ENCODE results near the gene PROK2.

PROK2 gene

GRCh38 chr3:71734881-71735280 lies 50.1 kb downstream of the PROK2 start:
- no peak for DNase-seq (ENCODE audit: low spot score)

GRCh38 chr3:71733319-71733718 lies 51.6 kb downstream of the PROK2 start:
- no peak for DNase-seq (ENCODE audit: low spot score)

- DNase-seq (ENCODE audit: low spot score): no peak
Observed at GRCh38 chr3:71732637-71733036, 52.3 kb downstream of the PROK2 start.

- DNase-seq (ENCODE audit: low spot score): peak; percentile 51
Observed at GRCh38 chr3:71728632-71729342, 56.2 kb downstream of the PROK2 start.

GRCh38 chr3:71726146-71726545 lies 58.8 kb downstream of the PROK2 start:
- peak; percentile 68 for DNase-seq (ENCODE audit: low spot score)

- DNase-seq (ENCODE audit: low spot score): no peak
Observed at GRCh38 chr3:71725271-71725991, 59.5 kb downstream of the PROK2 start, which contains the start of gene EIF4E3. Gene EIF4E3, minus strand, starts transcription at chr3:71725402. Its CDS starts 35 bp downstream, at chr3:71725367.

- no peak for DNase-seq (ENCODE audit: low spot score)
Observed at GRCh38 chr3:71724584-71725270, 60.2 kb downstream of the PROK2 start.

- no peak for DNase-seq (ENCODE audit: low spot score)
Observed at GRCh38 chr3:71724171-71724453, 60.8 kb downstream of the PROK2 start.

GRCh38 chr3:71723452-71724170 lies 61.3 kb downstream of the PROK2 start:
- DNase-seq (ENCODE audit: low spot score): peak; percentile 71

- no peak for DNase-seq (ENCODE audit: low spot score)
Observed at GRCh38 chr3:71722693-71723092, 62.3 kb downstream of the PROK2 start.

Measured in CD4-positive, alpha-beta T cell treated with Interleukin-2 at 100 ng/mL for 4 hours (primary cell).